Stimulated activated CD4-positive, alpha-beta T cell treated with anti-CD3 and anti-CD28 coated beads, Interleukin-2, amount 100 ng/mL, for 48 hours (primary cell): Measurements from ENCODE around the gene RAPGEF1.
"Not testable (repeated sequence)": the region's sequence is repeated elsewhere in the genome, so short reads cannot be mapped to it uniquely, and the experiment has no call there.

ENCODE experiments used
- DNase-seq, 2 donors: peaks; one replicate each; pipeline ENCODE4 v3.0.0-alpha.2; 2020

RAPGEF1 gene

DNA sequence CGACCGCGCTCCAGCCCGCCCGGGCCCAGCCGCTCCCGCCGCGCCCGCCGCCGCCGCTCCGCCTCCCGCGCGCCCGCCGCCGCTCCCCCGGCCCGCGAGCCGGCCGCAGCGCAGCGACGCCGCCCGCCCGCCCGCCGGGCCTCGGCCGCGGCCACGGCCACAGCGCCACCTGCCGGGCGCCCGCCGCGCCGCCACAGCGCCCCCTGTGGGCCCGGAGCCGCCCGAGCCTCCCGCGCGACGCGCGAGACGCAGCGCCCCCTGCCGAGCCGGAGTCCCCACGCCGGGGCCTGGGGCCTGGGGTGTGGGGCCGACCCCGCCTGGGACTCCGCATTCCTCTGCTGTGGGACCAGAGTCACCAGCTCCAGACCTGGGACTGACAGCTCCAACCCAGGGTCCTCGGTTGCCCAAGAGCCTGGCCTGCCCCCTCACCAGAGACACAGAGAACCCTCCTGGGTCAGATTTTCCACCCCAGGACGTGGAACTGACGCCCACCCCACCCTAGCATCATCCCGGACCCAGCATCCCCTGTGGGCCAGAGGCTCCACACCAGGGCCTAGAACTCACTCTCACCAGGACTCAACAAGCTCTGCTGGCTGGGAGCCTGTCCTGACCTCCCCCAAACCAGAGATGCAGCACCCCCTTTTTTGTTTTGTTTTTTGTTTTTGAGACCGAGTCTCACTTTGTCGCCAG, at the start of gene RAPGEF1:
TSS of gene RAPGEF1 (minus strand) at position 118 of the 690 bp plus-strand sequence. CDS start 246 bp downstream, outside the sequence.
- peak; percentile 90 to 96 for DNase-seq

GRCh38 chr9:131788851-131789250, 49.0 kb upstream of the RAPGEF1 start:
- DNase-seq, result no peak

DNA sequence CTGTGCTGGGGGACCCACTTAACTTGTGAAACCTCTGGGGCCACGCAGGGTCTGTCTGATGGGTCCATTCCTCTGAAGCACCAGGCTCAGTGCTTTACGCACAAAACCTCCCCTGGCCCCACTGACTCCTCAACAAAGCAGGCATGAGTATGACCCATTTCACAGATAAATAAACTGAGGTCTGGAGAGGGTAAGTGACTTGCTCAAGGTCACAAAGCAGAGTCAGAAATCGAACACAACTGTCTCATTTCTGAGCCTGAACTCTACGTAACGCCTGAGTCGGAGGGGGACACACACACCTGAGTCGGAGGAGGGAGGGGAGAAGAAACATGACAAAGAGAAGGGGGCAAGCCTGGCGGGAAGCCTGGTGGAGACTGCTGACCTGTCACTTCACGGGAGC, 48.0 kb upstream of the RAPGEF1 start:
- no peak for DNase-seq

GRCh38 chr9:131784748-131785501, 45.0 kb upstream of the RAPGEF1 start:
- DNase-seq, result no peak

DNA sequence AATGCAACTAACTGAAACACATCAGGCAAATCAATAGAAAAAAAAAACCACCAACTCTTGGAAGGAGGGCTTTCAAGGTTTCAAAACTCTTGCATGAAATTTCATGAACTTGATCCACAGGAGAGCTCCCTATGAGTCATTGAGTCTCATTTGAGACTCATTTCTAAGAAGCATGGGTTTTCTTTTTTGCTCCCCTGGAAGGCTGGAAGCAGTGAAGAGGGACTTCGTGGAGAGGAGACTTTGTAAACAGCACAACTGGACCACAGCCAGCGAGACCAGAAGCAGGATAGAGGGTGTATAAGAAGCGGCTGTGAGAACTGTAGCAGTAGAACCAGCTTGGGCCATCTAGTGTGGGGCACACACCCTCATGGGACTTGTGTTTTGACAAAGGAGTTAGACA, 41.2 kb upstream of the RAPGEF1 start:
- DNase-seq, result no peak

DNA sequence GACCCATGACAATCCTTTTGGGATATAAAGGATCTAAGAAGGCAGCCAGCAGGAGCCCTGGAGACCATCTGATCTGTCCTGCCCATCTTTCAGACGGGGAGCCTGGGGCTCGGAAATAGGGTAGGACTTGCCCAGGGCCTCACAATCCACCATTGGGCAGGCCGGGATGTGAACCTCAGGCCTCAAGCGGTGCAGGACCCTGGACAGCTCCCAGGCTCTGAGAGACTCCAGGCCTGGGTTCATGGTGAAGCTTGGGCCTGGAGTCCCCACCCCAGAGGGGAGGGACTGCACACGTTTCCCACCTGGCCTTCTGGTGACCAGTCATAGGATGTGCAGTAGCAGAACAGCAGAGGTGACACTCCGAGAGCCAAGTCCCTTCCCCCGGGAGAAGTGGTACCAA, 36.6 kb upstream of the RAPGEF1 start:
- DNase-seq, result peak; percentile 20 to 42

GRCh38 chr9:131776036-131776435, 36.2 kb upstream of the RAPGEF1 start:
- DNase-seq, result no peak

GRCh38 chr9:131774636-131775035, 34.8 kb upstream of the RAPGEF1 start:
- no peak for DNase-seq

- peak; percentile 35 to 44 for DNase-seq
Observed at GRCh38 chr9:131773911-131774379, 34.1 kb upstream of the RAPGEF1 start.

DNA sequence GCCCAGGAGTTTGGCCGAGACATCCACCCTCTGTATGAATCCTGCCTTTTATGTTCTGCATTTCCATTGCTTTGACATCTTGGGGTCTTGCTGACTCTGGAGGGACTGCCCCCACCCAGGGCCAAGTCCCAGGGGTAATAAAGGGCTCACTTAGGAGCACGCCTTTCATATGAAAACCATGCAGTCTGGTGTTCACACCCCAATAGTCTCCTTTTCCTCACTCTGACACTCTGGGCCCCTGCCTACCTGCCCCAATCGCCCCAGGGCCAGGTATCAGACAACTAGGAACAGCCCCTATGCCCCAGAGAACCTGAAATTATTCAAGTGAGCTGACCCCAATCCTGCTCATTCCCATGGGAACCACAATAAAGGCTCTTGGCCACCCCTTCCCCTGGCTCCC, 33.1 kb upstream of the RAPGEF1 start:
- DNase-seq, result no peak

DNA sequence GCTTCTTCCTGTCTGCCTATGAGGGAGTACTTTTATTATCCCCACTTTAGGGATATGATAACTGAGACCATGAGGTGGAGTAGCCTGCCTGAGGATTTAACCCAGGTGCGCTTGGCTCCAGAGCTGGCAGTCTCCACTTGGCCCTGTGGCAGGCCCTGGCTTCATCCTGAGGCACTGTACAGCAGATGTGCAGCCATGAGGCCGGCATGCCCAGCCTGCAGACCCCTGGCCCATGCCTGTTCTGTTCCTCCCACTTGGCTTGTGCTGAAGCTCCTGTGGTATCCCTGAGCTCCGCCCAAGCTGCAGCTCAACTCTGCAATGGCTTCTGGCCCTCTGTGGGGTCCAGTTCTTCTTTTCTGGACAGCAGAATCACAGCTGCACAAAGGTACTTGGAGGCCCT, 31.8 kb upstream of the RAPGEF1 start:
- DNase-seq, result no peak

GRCh38 chr9:131769361-131769760, 29.5 kb upstream of the RAPGEF1 start:
- no peak for DNase-seq

GRCh38 chr9:131764568-131764967, 24.7 kb upstream of the RAPGEF1 start:
- DNase-seq, result no peak

DNA sequence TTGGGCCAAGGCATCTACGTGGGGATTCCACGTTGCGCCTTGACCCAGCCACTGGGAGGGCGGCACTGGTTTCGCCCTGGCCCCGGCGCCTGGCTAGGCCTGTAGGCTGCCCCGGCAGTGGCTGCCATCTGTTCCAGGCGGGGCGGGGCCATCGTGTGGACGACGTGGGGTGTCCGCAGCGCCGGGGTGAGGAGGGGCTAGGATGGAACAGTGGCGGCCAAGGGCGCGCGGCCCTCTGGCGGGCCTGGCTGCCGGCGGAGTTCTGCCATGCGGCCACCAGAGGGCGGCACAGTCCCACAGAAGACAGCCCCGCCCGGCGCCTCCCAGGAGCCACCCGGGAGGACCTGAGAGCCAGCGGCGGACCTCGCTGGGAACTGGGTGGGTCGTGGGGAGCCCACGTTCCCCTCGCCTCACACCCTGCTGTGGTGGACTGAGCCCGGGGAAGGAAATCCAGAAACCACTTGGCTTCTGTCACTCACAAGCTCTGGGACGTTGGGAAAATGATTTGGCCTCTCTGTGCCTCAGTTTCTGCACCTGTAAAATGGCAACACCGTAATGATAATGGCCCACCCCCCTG, 22.6 kb upstream of the RAPGEF1 start:
- DNase-seq, result peak; percentile 80 to 83

DNA sequence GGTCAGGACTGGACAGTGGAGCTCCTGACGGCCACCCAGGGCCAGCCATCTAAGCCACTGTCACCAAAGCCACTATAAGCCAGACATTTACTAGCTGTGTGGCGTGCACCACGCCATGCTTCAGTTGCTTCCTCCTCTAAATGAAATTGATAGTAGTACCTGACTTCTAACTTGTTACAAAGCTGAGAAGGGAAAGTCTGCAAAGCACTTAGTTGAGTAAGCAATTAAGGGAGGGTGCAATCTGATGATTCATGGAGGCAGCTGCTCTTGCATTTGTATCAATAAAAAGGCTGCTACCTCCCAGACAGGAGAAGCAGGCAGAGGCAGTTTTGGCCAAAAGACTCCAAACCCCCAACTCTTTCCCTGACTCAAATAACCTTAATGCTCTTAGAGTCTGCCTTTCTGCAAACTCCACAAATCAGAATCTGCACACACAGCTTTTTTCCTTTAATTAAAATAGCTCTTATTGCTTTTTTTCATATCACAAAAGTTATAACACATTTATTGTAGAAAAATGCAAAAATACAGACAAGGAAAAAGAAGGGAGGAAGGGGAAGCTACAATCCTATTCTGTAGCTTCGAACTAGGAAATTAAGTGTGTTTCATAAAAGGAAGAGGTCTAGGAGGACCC, 19.3 kb upstream of the RAPGEF1 start:
- no peak for DNase-seq

- no peak for DNase-seq
Observed at GRCh38 chr9:131757549-131757948, 17.7 kb upstream of the RAPGEF1 start.

DNA sequence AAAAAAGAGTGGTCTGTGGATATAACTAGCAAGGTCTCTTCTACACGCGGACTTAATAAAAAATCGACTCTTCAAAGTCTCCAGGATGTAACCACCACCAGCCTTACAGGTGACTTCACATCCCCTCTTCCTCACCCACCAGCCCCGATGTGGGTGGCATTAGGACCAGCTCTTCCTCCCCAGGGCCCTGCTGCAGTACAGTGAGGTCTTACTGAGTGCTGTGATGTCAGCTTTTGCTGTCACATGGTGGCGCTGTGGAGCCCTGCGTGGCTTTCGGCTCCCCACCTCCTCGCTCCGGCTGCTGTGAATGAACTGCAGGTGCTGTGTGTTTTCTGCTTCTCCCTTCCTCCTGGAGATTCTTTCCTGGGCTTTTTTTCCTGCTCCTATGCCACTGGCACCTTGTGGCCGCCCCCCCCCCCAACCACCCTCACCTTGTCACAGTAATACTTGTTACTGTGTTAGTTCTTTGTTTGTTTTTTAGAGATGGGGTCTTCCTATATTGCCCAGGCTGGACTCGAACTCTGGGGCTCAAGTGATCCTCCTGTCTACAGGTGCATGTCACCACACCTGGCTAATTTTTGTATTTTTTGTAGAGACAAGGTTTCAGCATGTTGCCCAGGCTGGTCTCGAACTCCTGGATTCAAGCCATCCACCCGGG, 15.8 kb upstream of the RAPGEF1 start:
- DNase-seq, result peak; percentile 88 to 90

DNA sequence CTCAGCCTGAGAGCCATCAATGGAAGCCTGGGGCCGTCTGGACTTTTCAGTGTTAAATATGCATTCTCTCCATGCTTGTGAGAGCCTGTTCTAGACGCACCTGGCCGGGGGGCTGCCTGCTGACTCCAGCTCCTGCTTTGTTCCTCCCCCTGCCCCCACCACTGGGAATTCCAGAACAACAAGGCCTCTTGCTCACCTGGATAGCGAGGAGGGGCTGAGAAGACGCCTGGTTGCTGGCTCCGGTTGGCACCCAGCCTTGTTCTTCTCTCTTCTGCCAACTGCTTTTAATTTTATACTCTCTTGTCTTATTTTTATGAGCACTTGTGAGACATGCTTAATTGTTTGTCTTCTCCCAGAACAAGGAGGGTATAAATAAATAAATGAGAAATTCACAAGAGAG, 15.0 kb upstream of the RAPGEF1 start:
- DNase-seq, result no peak

DNA sequence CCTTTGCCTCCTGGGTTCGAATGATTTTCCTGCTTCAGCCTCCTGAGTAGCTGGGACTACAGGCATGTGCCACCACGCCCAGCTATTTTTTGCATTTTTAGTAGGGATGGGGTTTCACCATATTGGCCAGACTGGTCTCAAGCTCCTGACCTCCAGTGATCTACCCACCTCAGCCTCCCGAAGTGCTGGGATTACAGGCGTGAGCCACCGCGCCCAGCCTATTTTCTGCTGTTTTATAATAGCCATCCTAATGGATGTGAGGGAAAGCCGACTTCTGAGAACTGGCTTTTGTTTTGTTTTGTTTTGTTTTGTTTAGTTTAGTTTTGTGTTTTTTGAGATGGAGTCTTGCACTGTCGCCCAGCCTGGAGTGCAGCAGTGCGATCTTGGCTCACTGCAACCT, 13.9 kb upstream of the RAPGEF1 start:
- DNase-seq, result not testable (repeated sequence)

DNA sequence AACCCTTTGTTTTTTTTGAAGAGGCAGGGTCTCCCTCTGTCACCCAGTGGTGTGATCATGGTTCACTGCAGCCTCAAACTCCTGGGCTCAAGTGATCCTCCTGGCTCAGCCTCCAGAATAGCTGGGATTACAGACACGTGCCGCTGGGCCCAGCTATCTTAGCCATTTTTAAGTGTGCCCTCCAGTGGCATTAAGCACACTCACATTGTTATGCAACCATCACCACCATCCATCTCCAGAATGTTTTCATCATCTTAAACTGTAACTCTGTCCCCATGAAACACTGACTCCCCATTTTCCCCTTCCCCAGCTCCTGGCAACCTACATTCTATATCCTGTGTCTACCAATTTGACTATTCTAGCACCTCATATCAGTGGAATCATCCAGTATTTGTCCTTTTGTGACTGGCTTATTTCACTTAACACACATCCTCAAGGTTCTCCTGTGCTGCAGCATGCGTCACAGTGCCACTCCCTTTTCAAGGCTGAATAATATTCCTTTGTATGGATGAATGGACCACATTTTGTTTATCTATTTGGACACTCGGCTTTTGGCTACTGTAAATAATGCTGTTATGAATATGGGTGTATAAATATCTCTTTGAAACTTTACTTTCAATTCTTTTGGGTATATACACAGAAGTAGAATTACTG, 12.5 kb upstream of the RAPGEF1 start:
- DNase-seq, result no peak

GRCh38 chr9:131748411-131748955, 8.6 kb upstream of the RAPGEF1 start:
- DNase-seq, result no peak

- no peak for DNase-seq
Observed at GRCh38 chr9:131747352-131747751, 7.5 kb upstream of the RAPGEF1 start.
